Cardiac muscle cell (in vitro differentiated cells and primary cell): ENCODE data around the gene AFAP1L1. TPM values are rescaled to one million over a fixed set of nuclear protein-coding genes. Genes with fewer than 3 reads are reported as not detected.

Experiments
- DNase-seq, 2 donors: peaks; one replicate each; pipeline versions ENCODE4 v3.0.0 to v3.0.0-alpha.2; 2010 to 2017; ENCODE audit warnings: low read depth in 1 of 2, low spot score in 1 of 2
- H3K27ac ChIP-seq: fragments of 200-600 bp; sonication (generic); 2 replicates; pipeline ENCODE4 v1.5.1; 2016
- H3K27me3 ChIP-seq: fragments of 200-600 bp; sonication (generic); 2 replicates; pipeline ENCODE4 v1.6.0; 2016; ENCODE audit warnings: control low read depth
- H3K36me3 ChIP-seq: fragments of 200-600 bp; sonication (generic); 2 replicates; pipeline ENCODE4 v1.5.1; 2016; ENCODE audit warnings: control low read depth
- H3K4me1 ChIP-seq: fragments of 200-600 bp; sonication (generic); 2 replicates; pipeline ENCODE4 v1.8.1; 2017; ENCODE audit warnings: low read depth, mild to moderate bottlenecking, mixed run types
- H3K4me3 ChIP-seq: fragments of 200-600 bp; sonication (generic); 2 replicates; pipeline ENCODE4 v1.5.1; 2016; ENCODE audit warnings: mild to moderate bottlenecking
- H3K9me3 ChIP-seq: fragments of 200-600 bp; sonication (generic); 2 replicates; pipeline ENCODE4 v1.5.1; 2017; ENCODE audit warnings: low read depth, mild to moderate bottlenecking, control low read depth
- CTCF ChIP-seq: IDR thresholded peaks from 2 replicates; pipeline ENCODE4 v1.5.1; 2012; ENCODE audit warnings: low read depth, mild to moderate bottlenecking, low read length
- polyA plus RNA-seq: library from polyadenylated mRNA; unstranded; fragments of >200 nt; fragmentation: Nextera tagmentation; extraction: Ambion mirVana; gene quantifications from 2 replicates; pipeline ENCODE4 v1.2.1, GENCODE V29; 2016
- total RNA-seq: library from RNA; depleted of rRNA; stranded (reverse); fragments of >200 nt; gene quantifications from 2 replicates; pipeline ENCODE4 v1.2.3, GENCODE V29; 2016

AFAP1L1 gene
- 30.5 and 39.3 TPM in 2 replicates for total RNA-seq
- 24.0 and 38.7 TPM in 2 replicates for polyA plus RNA-seq

DNA sequence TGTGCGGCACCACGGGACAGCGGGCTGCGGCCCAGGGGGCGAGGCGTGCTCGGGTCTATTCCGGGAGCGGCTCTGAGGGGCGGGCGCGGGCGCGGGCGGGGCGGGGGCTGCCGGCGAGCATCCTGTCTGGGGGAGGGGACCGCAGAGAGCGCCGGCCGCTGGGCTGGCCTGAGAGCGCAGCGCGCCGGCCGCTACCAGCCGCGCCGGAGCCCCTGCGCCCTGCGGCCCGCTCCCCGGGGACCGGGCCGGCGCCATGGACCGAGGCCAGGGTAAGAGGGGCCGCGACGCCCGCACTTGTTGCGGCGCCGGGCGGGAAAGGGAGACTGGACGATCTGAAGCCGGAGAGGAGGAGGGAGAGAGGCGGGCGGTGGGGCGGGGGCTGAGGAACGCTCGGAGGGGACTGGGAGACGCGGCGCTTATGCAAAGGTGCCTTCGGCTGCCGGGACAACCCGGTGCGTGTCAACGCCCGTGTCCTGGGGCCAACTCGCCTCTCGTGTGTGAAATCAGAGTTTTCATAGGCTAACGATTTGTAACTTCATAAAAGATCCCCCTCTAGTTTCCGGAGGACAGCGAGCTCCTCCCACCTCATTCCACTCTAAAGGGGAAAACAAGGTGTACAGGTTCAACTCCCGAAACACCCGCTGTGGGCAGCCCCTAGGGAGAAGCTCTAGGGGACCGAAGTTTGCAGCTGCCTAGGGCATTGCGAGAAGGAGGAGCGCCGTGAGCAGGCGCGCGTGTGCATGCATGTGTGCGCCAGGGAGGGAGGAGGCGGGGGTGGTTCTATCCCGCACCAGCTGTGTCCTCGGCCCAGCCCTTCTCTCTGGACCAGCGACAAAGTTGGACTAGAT lies at the start of gene AFAP1L1:
Gene AFAP1L1, plus strand, starts transcription at position 144 of the 848 bp plus-strand sequence. Its CDS starts 110 bp downstream, at position 254.
- TF ChIP-seq CTCF: no peak
- peak; percentile 53 to 79 for DNase-seq
- H3K27ac ChIP-seq: no peak within 1 kb of the TSS
- H3K27me3 ChIP-seq: peaks cover 11% of the 10 kb centered on the region
- H3K36me3 ChIP-seq: no peaks in the 10 kb centered on the region
- H3K4me3 ChIP-seq: peak within 1 kb of the TSS; percentile 63
- peaks cover 17% of the 10 kb centered on the region for H3K4me1 ChIP-seq
- no peaks in the 10 kb centered on the region for H3K9me3 ChIP-seq

GRCh38 chr5:149223081-149223848 lies 48.4 kb upstream of the AFAP1L1 start:
- Histone ChIP-seq H3K9me3 (no peaks in the 10 kb centered on the region), H3K4me1 (no peaks in the 10 kb centered on the region), H3K36me3 (no peaks in the 10 kb centered on the region), H3K27ac (no peak overlapping the region), H3K27me3 (no peaks in the 10 kb centered on the region), H3K4me3 (no peak overlapping the region)
- no peak for DNase-seq
- no peak for TF ChIP-seq CTCF

GRCh38 chr5:149224282-149224681 lies 47.4 kb upstream of the AFAP1L1 start:
- no peak for TF ChIP-seq CTCF
- Histone ChIP-seq H3K9me3 (no peaks in the 10 kb centered on the region), H3K27ac (no peak overlapping the region), H3K27me3 (no peaks in the 10 kb centered on the region), H3K36me3 (no peaks in the 10 kb centered on the region), H3K4me1 (no peaks in the 10 kb centered on the region), H3K4me3 (no peak overlapping the region)
- DNase-seq: no peak

GRCh38 chr5:149227168-149227826 lies 44.4 kb upstream of the AFAP1L1 start:
- Histone ChIP-seq H3K27ac (no peak overlapping the region), H3K36me3 (no peaks in the 10 kb centered on the region), H3K4me3 (no peak overlapping the region), H3K9me3 (no peaks in the 10 kb centered on the region), H3K4me1 (no peaks in the 10 kb centered on the region), H3K27me3 (peaks cover 6% of the 10 kb centered on the region)
- DNase-seq: peak in 1 of 2 donors; percentile 42
- TF ChIP-seq CTCF: no peak

- no peak overlapping the region for H3K4me3 ChIP-seq
- no peak overlapping the region for H3K27ac ChIP-seq
- DNase-seq: peak; percentile 66 to 91
- no peaks in the 10 kb centered on the region for H3K9me3 ChIP-seq
- H3K27me3 ChIP-seq: peaks cover 20% of the 10 kb centered on the region
- H3K4me1 ChIP-seq: no peaks in the 10 kb centered on the region
- H3K36me3 ChIP-seq: no peaks in the 10 kb centered on the region
- peak; percentile 83 for TF ChIP-seq CTCF
Observed at GRCh38 chr5:149228618-149229297, 42.9 kb upstream of the AFAP1L1 start.
